HG03060 (cell line): ENCODE data around the gene FAM25G.
"Not testable (repeated sequence)": the region's sequence is repeated elsewhere in the genome, so short reads cannot be mapped to it uniquely, and the experiment has no call there.

Experiments used
- ATAC-seq: cut with Tn5 transposase; IDR thresholded peaks from one replicate; pipeline ENCODE4 v1.9.1; 2021; ENCODE audit warnings: low read depth, moderate number of reproducible peaks; ENCODE audit not compliant: unreplicated experiment

The FAM25G gene

GRCh38 chr10:47467458-47467857 is 24.0 kb downstream of the FAM25G start:
- not testable (repeated sequence) for ATAC-seq

DNA sequence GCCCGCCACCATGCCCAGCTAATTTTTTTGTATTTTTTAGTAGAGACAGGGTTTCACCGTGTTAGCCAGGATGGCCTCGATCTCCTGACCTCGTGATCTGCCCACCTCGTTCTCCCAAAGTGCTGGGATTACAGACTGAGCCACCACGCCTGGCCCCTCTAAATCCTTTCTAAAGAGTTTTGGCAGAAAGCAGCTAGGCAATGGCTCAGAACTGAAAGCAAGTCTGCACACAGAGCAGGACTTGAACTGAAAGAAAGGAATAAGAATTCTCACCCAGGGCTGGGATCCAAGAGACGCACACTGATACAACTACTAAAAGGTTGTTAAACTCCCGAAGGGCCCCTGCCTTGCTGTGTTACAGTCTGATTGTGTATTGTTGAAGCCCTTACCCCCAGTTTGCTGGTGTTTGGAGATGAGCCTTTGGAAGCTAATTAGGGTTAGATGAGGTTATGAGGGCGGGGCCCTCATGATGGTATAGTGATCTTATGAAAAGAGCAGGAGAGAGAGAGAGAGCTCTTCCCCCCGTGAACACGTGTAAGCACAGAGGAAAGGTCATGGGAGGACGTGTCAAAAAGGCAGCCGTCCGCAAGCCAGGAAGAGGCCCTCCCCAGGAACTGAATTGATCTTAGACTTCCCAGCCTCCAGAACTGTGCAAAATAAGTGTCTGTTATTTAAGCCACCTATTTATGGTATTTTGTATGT is 26.1 kb downstream of the FAM25G start:
- ATAC-seq = not testable (repeated sequence)

- not testable (repeated sequence) for ATAC-seq
Measured at GRCh38 chr10:47462577-47463358, 28.7 kb downstream of the FAM25G start.

DNA sequence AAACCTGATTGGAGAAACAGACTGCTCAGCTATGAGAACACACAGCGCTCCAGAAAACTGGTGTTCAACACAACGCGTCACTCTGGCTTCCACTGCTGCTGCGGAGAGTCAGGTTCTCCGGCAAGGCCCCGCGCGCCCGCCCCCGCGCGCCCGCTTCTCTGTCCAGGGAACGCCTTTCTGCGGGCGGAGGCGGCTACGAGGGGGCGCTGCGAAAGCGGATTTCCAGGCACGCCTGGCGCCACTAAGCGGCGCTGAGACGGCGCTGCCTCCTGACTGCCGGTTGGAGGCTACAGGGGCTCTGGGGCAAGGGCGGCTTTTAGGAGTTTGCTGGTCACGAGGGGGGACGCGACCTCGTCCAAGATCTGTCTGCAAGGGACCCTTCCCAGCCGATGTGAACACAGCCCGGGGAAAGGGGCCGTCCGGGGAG is 30.2 kb downstream of the FAM25G start:
- ATAC-seq = not testable (repeated sequence)

DNA sequence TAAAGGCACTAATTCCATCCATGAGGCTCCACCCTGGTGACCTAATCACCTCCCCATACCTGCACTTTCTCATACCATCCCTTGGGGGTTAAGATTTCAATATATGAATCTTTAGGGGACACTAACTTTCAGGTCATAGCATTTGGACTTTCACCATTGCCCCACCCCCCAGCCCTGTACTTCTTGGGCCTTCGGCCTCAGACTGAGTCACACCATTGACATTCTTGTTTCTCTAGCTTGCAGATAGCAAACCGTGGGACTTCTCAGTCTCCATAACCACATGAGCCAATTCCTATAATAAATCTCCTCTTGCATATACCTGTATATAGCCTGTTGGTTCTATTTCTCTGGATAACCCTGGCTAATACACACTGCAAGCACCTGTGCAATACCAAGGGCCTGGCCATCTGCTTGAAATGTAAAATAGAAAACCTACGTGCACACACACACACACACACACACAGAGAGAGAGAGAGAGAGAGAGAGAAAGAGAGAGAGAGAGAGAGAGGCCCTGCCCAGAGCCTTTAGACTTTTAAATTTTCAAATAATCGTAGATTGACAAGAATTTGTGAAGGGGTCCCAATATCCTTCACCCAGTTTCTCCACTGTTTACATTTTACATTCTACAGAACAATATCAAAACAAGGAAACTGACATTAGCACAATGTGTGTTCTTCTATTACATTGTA is 32.9 kb downstream of the FAM25G start:
- no peak for ATAC-seq

- ATAC-seq = no peak
Measured at GRCh38 chr10:47457826-47458225, 33.7 kb downstream of the FAM25G start.

GRCh38 chr10:47457528-47457820 is 34.0 kb downstream of the FAM25G start:
- no peak for ATAC-seq

DNA sequence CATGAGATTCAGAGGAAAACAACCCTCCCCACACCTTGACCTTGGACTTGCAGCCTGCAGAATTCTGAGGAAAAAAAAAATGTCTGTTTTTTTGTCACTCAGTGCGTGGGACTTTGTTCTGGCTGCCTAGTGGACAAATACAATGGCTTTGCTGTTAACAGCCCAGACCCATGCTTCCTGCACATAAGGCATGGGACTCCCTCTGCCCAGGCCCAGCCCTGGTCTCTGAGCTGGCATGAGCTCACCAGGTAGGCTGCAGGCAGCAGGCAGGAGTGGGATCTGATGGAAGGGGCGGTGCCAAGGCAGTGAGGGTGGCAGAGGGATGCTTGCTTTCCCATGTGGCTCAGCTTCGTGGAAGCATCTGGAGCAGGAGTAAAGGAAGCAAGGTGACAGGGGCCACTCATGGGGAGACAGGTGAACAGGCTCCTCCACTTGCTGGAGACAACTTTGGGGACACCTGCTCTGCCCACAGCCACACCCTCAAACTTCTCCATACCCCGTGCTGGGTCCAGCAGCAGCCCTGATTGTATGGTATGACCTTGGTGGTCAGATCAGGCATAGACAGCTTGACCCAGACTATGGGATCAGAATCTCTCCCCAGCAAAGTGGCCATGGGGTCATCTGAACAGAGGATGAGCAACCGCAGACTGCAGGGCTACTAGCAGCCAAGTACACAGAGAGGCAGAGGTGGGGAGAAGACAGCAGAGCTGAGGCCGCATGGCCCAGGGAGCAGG is 34.5 kb downstream of the FAM25G start:
- ATAC-seq = no peak

- ATAC-seq = no peak
Measured at GRCh38 chr10:47456079-47456785, 35.3 kb downstream of the FAM25G start.

DNA sequence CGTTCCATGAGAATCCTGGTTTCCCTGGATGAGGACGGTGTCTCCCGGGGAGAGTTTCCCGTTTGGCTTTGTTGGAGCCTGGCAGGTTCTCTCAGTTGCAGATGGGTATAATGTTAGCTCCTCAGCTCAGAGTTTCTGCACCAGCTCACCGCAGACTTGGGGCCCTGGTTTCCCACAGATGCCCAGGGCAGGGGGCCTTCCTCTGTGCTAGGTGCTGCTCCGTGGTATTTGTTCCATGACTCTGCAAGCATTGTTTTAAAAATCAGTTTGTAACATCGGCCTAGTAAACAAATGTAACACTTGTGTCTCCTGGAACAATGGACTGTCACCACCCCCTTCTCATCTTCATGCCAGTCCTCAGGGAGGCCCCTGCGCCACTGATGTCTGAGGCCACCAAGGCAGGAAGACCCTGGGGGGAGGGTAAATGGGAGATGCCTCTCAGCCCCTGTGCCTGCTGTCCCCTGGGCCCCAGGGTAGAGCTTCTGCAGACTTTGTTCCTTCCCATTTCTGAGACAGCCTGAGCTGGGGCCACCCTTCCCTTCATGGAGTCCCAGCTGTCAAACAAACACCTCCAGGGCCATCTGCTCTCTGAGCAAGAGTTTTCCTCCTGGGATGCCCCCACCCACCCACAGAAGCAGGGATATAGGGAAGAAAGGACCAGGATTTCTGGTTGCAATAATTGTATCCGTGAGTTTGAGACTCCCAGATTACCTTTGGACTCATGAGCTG is 36.0 kb downstream of the FAM25G start:
- ATAC-seq = not testable (repeated sequence)

- ATAC-seq = no peak
Measured at GRCh38 chr10:47454780-47455058, 36.8 kb downstream of the FAM25G start.

GRCh38 chr10:47454008-47454779 is 37.3 kb downstream of the FAM25G start:
- no peak for ATAC-seq

DNA sequence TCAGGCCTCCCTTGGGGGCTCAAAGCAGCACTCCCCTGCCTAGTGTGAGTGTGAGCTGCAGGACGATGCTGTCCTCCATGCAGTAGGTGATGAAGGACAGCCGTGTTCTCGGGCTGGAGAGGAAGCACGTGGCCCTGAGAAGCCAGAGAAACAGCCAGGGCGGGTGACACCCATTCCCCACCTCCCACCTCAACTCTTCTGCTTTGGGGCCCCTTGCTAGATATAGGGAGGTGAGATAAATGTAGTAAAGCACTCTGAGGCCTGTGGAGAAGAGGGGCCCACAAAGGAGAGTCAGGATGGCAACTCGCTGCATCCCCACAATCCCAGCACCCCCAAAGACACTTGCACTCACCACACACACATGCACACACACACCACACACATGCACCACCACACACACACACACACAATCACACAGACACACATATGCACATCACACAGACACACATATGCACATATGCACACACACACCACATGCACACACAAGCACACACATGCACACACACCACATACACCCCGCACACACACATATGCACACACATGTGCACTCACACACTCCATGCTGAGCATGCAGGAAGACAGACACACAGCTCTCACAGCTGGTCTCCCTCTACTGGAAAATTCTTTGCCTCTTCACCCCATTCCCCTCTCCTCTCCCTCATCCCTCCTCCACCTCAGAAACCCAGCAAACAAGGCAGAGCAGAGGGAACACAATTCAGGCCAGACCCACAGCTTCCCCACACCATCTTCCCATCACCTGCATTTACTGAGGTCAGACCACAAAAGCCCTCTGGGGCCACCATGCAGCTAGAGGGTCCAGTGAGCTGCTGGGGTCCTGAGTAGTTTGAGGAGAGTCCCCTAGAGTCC is 38.1 kb downstream of the FAM25G start:
- no peak for ATAC-seq

- no peak for ATAC-seq
Measured at GRCh38 chr10:47452495-47453140, 38.9 kb downstream of the FAM25G start.

DNA sequence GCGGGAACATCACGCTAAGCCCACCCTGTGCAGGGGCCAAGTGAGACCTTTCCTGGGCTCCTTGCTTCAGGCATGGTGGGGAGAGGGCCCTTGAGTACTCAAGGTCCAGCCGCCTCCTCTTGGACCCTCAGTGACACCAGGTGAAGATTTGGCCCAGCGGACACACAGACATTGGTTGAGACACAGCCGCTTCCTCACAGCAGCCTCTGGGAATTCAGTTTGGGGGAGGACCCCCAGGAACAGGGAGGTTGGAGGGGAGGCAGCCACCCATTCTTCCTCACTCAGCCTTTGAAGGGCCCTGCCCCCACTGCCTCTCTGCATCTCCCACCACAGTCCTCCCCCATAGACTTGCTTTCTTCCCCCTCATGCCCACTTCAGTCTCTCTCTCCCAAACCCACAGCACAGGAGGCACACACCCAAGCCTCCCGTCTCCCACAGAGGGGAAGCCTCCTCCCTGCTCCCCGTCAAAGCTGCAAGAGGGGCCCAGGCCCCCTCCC is 39.5 kb downstream of the FAM25G start:
- no peak for ATAC-seq

GRCh38 chr10:47451273-47451997 is 40.1 kb downstream of the FAM25G start:
- no peak for ATAC-seq

DNA sequence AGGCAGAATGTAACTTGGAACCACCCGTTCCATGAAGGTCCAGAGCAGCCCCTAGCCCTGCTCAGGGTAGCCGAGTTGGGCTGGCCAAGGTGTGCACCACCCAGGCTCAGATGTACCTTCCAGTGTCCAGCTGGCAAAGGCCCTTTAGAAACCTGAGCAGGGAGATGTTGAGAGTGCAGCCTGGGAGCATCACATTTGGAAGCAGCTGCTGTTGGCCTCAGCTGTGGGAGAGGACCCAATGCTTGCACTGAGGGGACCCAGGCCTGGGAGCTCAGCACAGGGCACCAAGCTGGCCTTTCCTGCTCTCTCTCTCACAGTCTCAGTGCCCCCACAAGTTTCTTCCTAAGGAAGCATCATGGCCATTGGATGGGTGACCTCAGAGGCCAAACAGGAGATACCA is 41.1 kb downstream of the FAM25G start:
- no peak for ATAC-seq
